DMS 273 treated with DMSO at 0.1 percent for 48 hours (cell line): ENCODE data around the gene MSI2.

Experiments used
- DNase-seq: peaks from one replicate; lab custom pipeline; 2025; lab: John Stamatoyannopoulos, UW

The MSI2 gene

GRCh38 chr17:57684711-57685498 is 428.6 kb downstream of the MSI2 start:
- no peak for DNase-seq

GRCh38 chr17:57685499-57686132 is 429.3 kb downstream of the MSI2 start:
- DNase-seq: no peak

- DNase-seq: no peak
These were observed 431.3 kb downstream of the MSI2 start for GRCh38 chr17:57687642-57688041.

GRCh38 chr17:57689254-57689653 is 432.9 kb downstream of the MSI2 start:
- DNase-seq: no peak

GRCh38 chr17:57691939-57692338 is 435.6 kb downstream of the MSI2 start:
- no peak for DNase-seq

- DNase-seq: no peak
These were observed 436.4 kb downstream of the MSI2 start for GRCh38 chr17:57692770-57693169.

GRCh38 chr17:57694051-57694450 is 437.7 kb downstream of the MSI2 start:
- no peak for DNase-seq

GRCh38 chr17:57696050-57696449 is 439.7 kb downstream of the MSI2 start:
- no peak for DNase-seq

- DNase-seq: no peak
These were observed 440.9 kb downstream of the MSI2 start for GRCh38 chr17:57697197-57697596.

GRCh38 chr17:57697891-57698711 is 441.8 kb downstream of the MSI2 start:
- no peak for DNase-seq

GRCh38 chr17:57699751-57700219 is 443.5 kb downstream of the MSI2 start:
- no peak for DNase-seq

GRCh38 chr17:57701124-57701523 is 444.8 kb downstream of the MSI2 start:
- DNase-seq: no peak

GRCh38 chr17:57703273-57703672 is 446.9 kb downstream of the MSI2 start:
- DNase-seq: no peak

GRCh38 chr17:57704448-57704847 is 448.1 kb downstream of the MSI2 start:
- DNase-seq: no peak

- no peak for DNase-seq
These were observed 449.8 kb downstream of the MSI2 start for GRCh38 chr17:57705921-57706695.

- DNase-seq: no peak
These were observed 450.4 kb downstream of the MSI2 start for GRCh38 chr17:57706761-57707160.

GRCh38 chr17:57707892-57708291 is 451.6 kb downstream of the MSI2 start:
- peak; percentile 83 for DNase-seq

GRCh38 chr17:57708410-57708809 is 452.1 kb downstream of the MSI2 start:
- peak; percentile 53 for DNase-seq

- DNase-seq: no peak
These were observed 456.8 kb downstream of the MSI2 start for GRCh38 chr17:57713140-57713539.

GRCh38 chr17:57714665-57715180 is 458.4 kb downstream of the MSI2 start:
- no peak for DNase-seq

- DNase-seq: no peak
These were observed 459.7 kb downstream of the MSI2 start for GRCh38 chr17:57715981-57716380.

- DNase-seq: no peak
These were observed 462.6 kb downstream of the MSI2 start for GRCh38 chr17:57718878-57719277.
